Effector memory CD8-positive, alpha-beta T cell (primary cell): ENCODE results near the gene C1QL3.

Experiments used
- ATAC-seq: fragments of 150-1000 bp; cut with Tn5 transposase; replicated peaks from 2 replicates; pipeline ENCODE4 v1.10.0; 2021; ENCODE audit warnings: mild to moderate bottlenecking, moderate library complexity
- DNase-seq, 3 experiments: peaks; one replicate each; pipeline ENCODE4 v3.0.0; 2021
- H3K27ac Mint-ChIP-seq, 2 donors: one replicate each; pipeline ENCODE4 v1.8.0; 2022; ENCODE audit warnings: mild to moderate bottlenecking in 2 of 2, mixed read lengths in 2 of 2, moderate library complexity in 2 of 2
- H3K27me3 Mint-ChIP-seq, 2 donors: one replicate each; pipeline ENCODE4 v1.8.0; 2022; ENCODE audit warnings: mixed read lengths in 2 of 2
- H3K36me3 Mint-ChIP-seq: one replicate; pipeline ENCODE4 v1.8.0; 2022; ENCODE audit warnings: mild to moderate bottlenecking, moderate library complexity, mixed read lengths; ENCODE audit not compliant: insufficient read depth
- H3K4me1 Mint-ChIP-seq, 2 donors: one replicate each; pipeline ENCODE4 v1.8.0; 2022; ENCODE audit warnings: low read depth in 2 of 2, mixed read lengths in 2 of 2
- H3K4me3 Mint-ChIP-seq, 2 donors: one replicate each; pipeline ENCODE4 v1.8.0; 2022; ENCODE audit warnings: mild to moderate bottlenecking in 2 of 2, mixed read lengths in 2 of 2, moderate library complexity in 2 of 2
- H3K9me3 Mint-ChIP-seq, 2 donors: one replicate each; pipeline ENCODE4 v1.8.0; 2022; ENCODE audit warnings: mixed read lengths in 2 of 2

Gene C1QL3

GRCh38 chr10:16478801-16479200, 42.9 kb downstream of the C1QL3 start:
- DNase-seq (no peak), ATAC-seq (no peak)
- Mint-ChIP-seq H3K36me3 (no peaks in the 10 kb centered on the region), H3K4me3 (no peak overlapping the region), H3K4me1 (peaks cover 5 to 9% of the 10 kb centered on the region in 2 donors), H3K27ac (no peak overlapping the region), H3K27me3 (no peaks in the 10 kb centered on the region), H3K9me3 (no peaks in the 10 kb centered on the region)

- H3K9me3 Mint-ChIP-seq = no peaks in the 10 kb centered on the region
- no peak overlapping the region for H3K27ac Mint-ChIP-seq
- no peak for ATAC-seq
These were observed 43.9 kb downstream of the C1QL3 start for GRCh38 chr10:16477757-16478156.

GRCh38 chr10:16472828-16473227, 48.9 kb downstream of the C1QL3 start:
- ATAC-seq = no peak

More at GRCh38 chr10:16477757-16478156, 43.9 kb downstream of the C1QL3 start:
- Mint-ChIP-seq H3K36me3 (no peaks in the 10 kb centered on the region), H3K4me1 (peaks cover 0 to 5% of the 10 kb centered on the region in 2 donors), H3K27me3 (no peaks in the 10 kb centered on the region), H3K4me3 (no peak overlapping the region)
- no peak for DNase-seq

GRCh38 chr10:16470747-16471146, 50.9 kb downstream of the C1QL3 start:
- ATAC-seq = peak; percentile 69

More at GRCh38 chr10:16472828-16473227, 48.9 kb downstream of the C1QL3 start:
- Mint-ChIP-seq H3K27ac (no peak overlapping the region), H3K4me1 (peaks cover 6 to 11% of the 10 kb centered on the region in 2 donors), H3K27me3 (no peaks in the 10 kb centered on the region), H3K36me3 (no peaks in the 10 kb centered on the region), H3K4me3 (no peak overlapping the region), H3K9me3 (no peaks in the 10 kb centered on the region)
- no peak for DNase-seq

GRCh38 chr10:16466001-16466400, 55.7 kb downstream of the C1QL3 start:
- DNase-seq = no peak
- H3K4me3 Mint-ChIP-seq = no peak overlapping the region
- H3K9me3 Mint-ChIP-seq = no peaks in the 10 kb centered on the region
- H3K27me3 Mint-ChIP-seq = no peaks in the 10 kb centered on the region
- H3K36me3 Mint-ChIP-seq = peaks cover 4% of the 10 kb centered on the region
- H3K4me1 Mint-ChIP-seq = peaks cover 7 to 16% of the 10 kb centered on the region in 2 donors
- H3K27ac Mint-ChIP-seq = peak overlapping the region in 1 of 2 donors; percentile 64
- ATAC-seq = no peak

More at GRCh38 chr10:16470747-16471146, 50.9 kb downstream of the C1QL3 start:
- peaks cover 6 to 11% of the 10 kb centered on the region in 2 donors for H3K4me1 Mint-ChIP-seq
- peak in 2 of 3 experiments; percentile 2 to 8 for DNase-seq
- H3K9me3 Mint-ChIP-seq = no peaks in the 10 kb centered on the region
- peak overlapping the region in 1 of 2 donors; percentile 5 for H3K4me3 Mint-ChIP-seq
- no peaks in the 10 kb centered on the region for H3K27me3 Mint-ChIP-seq
- peak overlapping the region; percentile 7 to 16 for H3K27ac Mint-ChIP-seq
- no peaks in the 10 kb centered on the region for H3K36me3 Mint-ChIP-seq
